ENCODE data around the gene MYBPC3. TPM values are rescaled to one million over a fixed set of nuclear protein-coding genes. Genes with fewer than 3 reads are reported as not detected.

The MYBPC3 gene
- total RNA-seq, 1 experiment from 2014 or later, result 0.07 TPM

DNA sequence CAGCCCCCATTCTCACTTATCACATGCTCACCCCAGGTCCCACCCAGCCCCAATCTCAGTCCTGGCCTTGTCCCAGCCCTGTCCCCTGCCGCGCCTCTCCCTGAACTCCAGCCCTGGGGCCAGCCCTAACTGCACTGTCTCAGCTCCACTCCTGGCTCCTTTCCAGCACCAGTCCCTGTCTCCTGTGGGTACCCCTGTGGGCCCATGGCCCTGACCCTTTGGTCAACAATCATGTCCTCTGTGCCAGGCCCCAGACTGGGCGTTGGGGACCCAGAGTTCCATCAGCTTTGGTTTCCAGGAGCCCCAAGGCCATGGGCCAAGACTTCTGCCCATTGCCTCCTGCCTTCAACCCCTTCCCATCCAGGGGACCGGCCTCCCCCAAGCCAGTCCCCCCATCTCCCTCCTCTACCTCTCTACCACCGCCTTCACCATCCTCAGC lies 25.1 kb upstream of the MYBPC3 start:
- ChIA-PET POLR2A (no interaction called here), CTCF (interaction anchor here (1.4 to 1.5 kb wide), 2 partner anchors 23 to 34 kb away, joined by 4 to 9 read pairs; no protein-coding TSS in a partner anchor)
- Mint-ChIP-seq H3K36me3 (no peaks in the 10 kb centered on the region), H3K27ac (no peak overlapping the region), H3K27me3 (ENCODE audit: low read depth) (no peaks in the 10 kb centered on the region), H3K4me1 (peaks cover 2% of the 10 kb centered on the region; the same call in 1 of the 2 replicates), H3K4me3 (no peak overlapping the region), H3K9me3 (no peaks in the 10 kb centered on the region)
- TF ChIP-seq, protein P1, sequence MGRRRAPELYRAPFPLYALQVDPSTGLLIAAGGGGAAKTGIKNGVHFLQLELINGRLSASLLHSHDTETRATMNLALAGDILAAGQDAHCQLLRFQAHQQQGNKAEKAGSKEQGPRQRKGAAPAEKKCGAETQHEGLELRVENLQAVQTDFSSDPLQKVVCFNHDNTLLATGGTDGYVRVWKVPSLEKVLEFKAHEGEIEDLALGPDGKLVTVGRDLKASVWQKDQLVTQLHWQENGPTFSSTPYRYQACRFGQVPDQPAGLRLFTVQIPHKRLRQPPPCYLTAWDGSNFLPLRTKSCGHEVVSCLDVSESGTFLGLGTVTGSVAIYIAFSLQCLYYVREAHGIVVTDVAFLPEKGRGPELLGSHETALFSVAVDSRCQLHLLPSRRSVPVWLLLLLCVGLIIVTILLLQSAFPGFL (CRISPR knock-in tag; IDR thresholded peaks at IDR 0.05; ENCODE audit: borderline replicate concordance), result no peak
- TF ChIP-seq ELF4 (CRISPR knock-in tag; IDR thresholded peaks at IDR 0.05; ENCODE audit: low read depth) (no peak), ZNF219 (CRISPR knock-in tag; IDR thresholded peaks at IDR 0.05; ENCODE audit: borderline replicate concordance) (no peak), TEAD1 (CRISPR knock-in tag; IDR thresholded peaks at IDR 0.05) (no peak), FOXK1 (CRISPR knock-in tag; IDR thresholded peaks at IDR 0.05) (no peak), JAZF1 (CRISPR knock-in tag; IDR thresholded peaks at IDR 0.05) (no peak), ZNF423 (CRISPR knock-in tag; IDR thresholded peaks at IDR 0.05) (no peak), ZNF263 (CRISPR knock-in tag; IDR thresholded peaks at IDR 0.05; ENCODE audit: low read depth) (no peak), OVOL2 (CRISPR knock-in tag; IDR thresholded peaks at IDR 0.05; ENCODE audit: borderline replicate concordance) (no peak), JUN (CRISPR knock-in tag; IDR thresholded peaks at IDR 0.05) (no peak), HMGA2 (CRISPR knock-in tag; IDR thresholded peaks at IDR 0.05) (no peak)
- TF ChIP-seq, protein P2, sequence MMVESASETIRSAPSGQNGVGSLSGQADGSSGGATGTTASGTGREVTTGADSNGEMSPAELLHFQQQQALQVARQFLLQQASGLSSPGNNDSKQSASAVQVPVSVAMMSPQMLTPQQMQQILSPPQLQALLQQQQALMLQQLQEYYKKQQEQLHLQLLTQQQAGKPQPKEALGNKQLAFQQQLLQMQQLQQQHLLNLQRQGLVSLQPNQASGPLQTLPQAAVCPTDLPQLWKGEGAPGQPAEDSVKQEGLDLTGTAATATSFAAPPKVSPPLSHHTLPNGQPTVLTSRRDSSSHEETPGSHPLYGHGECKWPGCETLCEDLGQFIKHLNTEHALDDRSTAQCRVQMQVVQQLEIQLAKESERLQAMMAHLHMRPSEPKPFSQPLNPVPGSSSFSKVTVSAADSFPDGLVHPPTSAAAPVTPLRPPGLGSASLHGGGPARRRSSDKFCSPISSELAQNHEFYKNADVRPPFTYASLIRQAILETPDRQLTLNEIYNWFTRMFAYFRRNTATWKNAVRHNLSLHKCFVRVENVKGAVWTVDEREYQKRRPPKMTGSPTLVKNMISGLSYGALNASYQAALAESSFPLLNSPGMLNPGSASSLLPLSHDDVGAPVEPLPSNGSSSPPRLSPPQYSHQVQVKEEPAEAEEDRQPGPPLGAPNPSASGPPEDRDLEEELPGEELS (CRISPR knock-in tag; IDR thresholded peaks at IDR 0.05), result no peak
- TF ChIP-seq, protein P3, sequence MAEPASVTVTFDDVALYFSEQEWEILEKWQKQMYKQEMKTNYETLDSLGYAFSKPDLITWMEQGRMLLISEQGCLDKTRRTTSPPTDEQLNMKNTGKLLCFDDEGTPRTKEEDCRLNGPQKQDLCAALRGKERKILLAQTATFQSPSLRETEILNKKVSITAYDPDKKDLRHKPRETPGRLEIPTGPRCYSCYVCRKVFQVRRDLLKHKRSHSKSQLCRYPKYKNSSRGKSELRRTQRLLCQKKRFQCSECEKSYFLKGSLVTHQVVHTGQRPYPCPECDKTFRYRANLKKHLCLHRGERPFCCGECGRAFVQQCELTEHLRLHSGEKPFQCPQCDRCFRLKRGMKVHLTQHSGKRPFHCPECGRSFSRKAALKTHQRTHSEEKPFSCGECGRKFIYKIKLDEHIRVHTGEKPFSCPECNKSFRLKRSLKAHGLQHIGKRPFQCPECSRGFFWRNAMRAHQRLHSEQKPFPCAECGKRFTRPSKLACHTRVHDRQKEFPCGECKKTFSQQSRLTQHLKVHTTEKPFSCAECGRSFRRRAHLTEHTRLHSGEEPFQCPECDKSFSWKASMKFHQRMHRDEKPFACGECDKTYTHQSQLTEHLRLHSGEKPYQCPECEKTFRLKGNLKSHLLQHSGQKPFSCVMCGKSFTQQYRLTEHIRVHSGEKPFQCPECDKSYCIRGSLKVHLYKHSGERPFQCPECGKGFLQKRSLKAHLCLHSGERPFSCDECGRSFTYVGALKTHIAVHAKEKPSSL (CRISPR knock-in tag; conservative IDR thresholded peaks at IDR 0.05), result no peak
- no peak for ATAC-seq
- DNase-seq (ENCODE audit: low spot score), result no peak

DNA sequence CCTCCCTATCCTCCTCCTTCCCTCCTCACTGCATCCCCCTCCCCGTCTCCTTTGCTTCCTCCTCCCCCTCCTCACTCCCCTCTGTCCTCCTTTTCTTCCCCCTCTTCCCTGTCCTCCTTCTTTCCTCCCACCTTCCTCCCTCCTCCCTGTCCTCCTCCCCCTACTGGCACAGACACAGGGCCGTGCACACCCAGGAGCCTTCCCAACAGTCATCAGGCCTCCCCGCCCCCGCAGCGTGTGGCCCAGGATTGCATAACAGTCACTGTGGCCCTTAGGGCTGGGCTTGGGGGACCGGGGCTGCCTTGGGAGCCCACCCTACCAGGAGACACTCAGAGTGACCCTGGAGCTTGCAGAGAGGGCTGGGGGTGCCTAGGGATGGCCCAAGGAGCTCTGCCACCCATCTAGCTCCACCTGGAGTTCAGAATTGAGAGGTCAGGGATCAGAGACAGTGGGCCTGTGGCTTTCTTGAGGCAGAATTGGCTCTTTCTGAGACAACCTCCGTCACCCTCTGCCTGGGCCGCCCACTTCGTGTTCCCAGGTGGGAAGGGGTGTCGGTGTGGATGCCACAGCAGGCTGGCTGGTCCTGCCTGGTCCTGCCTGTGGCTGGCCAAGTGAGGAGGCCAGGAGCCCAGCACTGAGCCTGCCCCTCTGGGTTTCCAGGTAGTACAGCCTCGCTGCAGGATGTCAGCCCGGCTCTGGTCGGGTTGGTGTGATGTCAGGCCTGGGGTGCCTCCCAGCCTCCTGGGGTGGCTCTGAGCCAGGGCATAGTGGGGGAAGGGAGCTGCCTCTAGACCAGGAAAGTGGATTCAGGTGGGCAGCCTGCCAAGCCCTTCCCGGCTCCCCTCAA lies 24.2 kb upstream of the MYBPC3 start:
- H3K27ac Mint-ChIP-seq, result no peak overlapping the region
- no peaks in the 10 kb centered on the region for H3K27me3 Mint-ChIP-seq (ENCODE audit: low read depth)
- ChIA-PET CTCF (interaction anchor here (0.7 to 1.7 kb wide), 5 partner anchors 22 to 39 kb away, joined by 3 to 9 read pairs (median 4); no protein-coding TSS in a partner anchor), POLR2A (interaction anchor here (0.9 kb wide), 1 partner anchor 24 kb away, joined by 3 read pairs; no protein-coding TSS in a partner anchor)
- H3K36me3 Mint-ChIP-seq, result no peaks in the 10 kb centered on the region
- no peak for TF ChIP-seq CREB1 (CRISPR knock-in tag; IDR thresholded peaks at IDR 0.05)
- TF ChIP-seq ZNF263 (CRISPR knock-in tag; IDR thresholded peaks at IDR 0.05; ENCODE audit: low read depth), result peak; percentile 95
- no peak overlapping the region for H3K4me3 Mint-ChIP-seq
- ATAC-seq (peak; percentile 36), DNase-seq (ENCODE audit: low spot score) (no peak)
- peaks cover 2% of the 10 kb centered on the region; the same call in 1 of the 2 replicates for H3K4me1 Mint-ChIP-seq
- no peaks in the 10 kb centered on the region for H3K9me3 Mint-ChIP-seq

- Mint-ChIP-seq H3K4me1 (peaks cover 2% of the 10 kb centered on the region; the same call in 1 of the 2 replicates), H3K27ac (no peak overlapping the region), H3K27me3 (ENCODE audit: low read depth) (no peaks in the 10 kb centered on the region), H3K4me3 (no peak overlapping the region), H3K36me3 (no peaks in the 10 kb centered on the region), H3K9me3 (no peaks in the 10 kb centered on the region)
- POLR2A ChIA-PET, result interaction anchor here (0.9 kb wide), 1 partner anchor 24 kb away, joined by 3 read pairs; no protein-coding TSS in a partner anchor
- ATAC-seq (no peak), DNase-seq (ENCODE audit: low spot score) (no peak)
- CTCF ChIA-PET, result interaction anchor here (1.0 to 1.7 kb wide), 4 partner anchors 21 to 40 kb away, joined by 4 to 9 read pairs (median 4); no protein-coding TSS in a partner anchor
- no peak for TF ChIP-seq EMX1 (CRISPR knock-in tag; IDR thresholded peaks at IDR 0.05)
- no peak for TF ChIP-seq ZNF138 (CRISPR knock-in tag; conservative IDR thresholded peaks at IDR 0.05)
- TF ChIP-seq GABPB1 (CRISPR knock-in tag; IDR thresholded peaks at IDR 0.05), result no peak
- TF ChIP-seq E2F1 (CRISPR knock-in tag; IDR thresholded peaks at IDR 0.05), result no peak
- TF ChIP-seq ZNF396 (CRISPR knock-in tag; IDR thresholded peaks at IDR 0.05; ENCODE audit: borderline replicate concordance), result no peak
- no peak for TF ChIP-seq CDX4 (CRISPR knock-in tag; IDR thresholded peaks at IDR 0.05; ENCODE audit: borderline replicate concordance)
- TF ChIP-seq, protein P4, sequence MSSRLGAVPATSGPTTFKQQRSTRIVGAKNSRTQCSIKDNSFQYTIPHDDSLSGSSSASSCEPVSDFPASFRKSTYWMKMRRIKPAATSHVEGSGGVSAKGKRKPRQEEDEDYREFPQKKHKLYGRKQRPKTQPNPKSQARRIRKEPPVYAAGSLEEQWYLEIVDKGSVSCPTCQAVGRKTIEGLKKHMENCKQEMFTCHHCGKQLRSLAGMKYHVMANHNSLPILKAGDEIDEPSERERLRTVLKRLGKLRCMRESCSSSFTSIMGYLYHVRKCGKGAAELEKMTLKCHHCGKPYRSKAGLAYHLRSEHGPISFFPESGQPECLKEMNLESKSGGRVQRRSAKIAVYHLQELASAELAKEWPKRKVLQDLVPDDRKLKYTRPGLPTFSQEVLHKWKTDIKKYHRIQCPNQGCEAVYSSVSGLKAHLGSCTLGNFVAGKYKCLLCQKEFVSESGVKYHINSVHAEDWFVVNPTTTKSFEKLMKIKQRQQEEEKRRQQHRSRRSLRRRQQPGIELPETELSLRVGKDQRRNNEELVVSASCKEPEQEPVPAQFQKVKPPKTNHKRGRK (CRISPR knock-in tag; IDR thresholded peaks at IDR 0.05; ENCODE audit: borderline replicate concordance), result no peak
- no peak for TF ChIP-seq TCF7 (CRISPR knock-in tag; IDR thresholded peaks at IDR 0.05; ENCODE audit: low read depth)
These were observed 23.6 kb upstream of the MYBPC3 start for GRCh38 chr11:47376107-47376524.

All from WTC11 (cell line).